Activated CD4-positive, alpha-beta T cell treated with anti-CD3 and anti-CD28 coated beads, Interleukin-2, amount 10 ng/mL, durations not matched to agents 24 days and 14 days (primary cell): Measurements from ENCODE around the gene RAVER2. TPM values are rescaled to one million over a fixed set of nuclear protein-coding genes. Genes with fewer than 3 reads are reported as not detected.
"Not testable (repeated sequence)": the region's sequence is repeated elsewhere in the genome, so short reads cannot be mapped to it uniquely, and the experiment has no call there.

Experiments used
- DNase-seq: peaks from one replicate; pipeline ENCODE4 v3.0.0; 2022
- H3K27ac Mint-ChIP-seq: one replicate; pipeline ENCODE4 v1.8.0; 2022; ENCODE audit warnings: mild to moderate bottlenecking, mixed read lengths
- H3K27me3 Mint-ChIP-seq: one replicate; pipeline ENCODE4 v1.8.0; 2022; ENCODE audit warnings: mixed read lengths
- H3K36me3 Mint-ChIP-seq: one replicate; pipeline ENCODE4 v1.8.0; 2022; ENCODE audit warnings: low read depth, mild to moderate bottlenecking, mixed read lengths
- H3K4me1 Mint-ChIP-seq: one replicate; pipeline ENCODE4 v1.8.0; 2021; ENCODE audit warnings: mixed read lengths
- H3K4me3 Mint-ChIP-seq: one replicate; pipeline ENCODE4 v1.8.0; 2022; ENCODE audit warnings: mild to moderate bottlenecking, moderate library complexity, mixed read lengths
- H3K9me3 Mint-ChIP-seq: one replicate; pipeline ENCODE4 v1.8.0; 2021; ENCODE audit warnings: mixed read lengths
- intact Hi-C: fragments of 100-400 bp; cut with micrococcal nuclease; formaldehyde crosslinking; loops from one replicate; pipeline ENCODE4 v1.15.1; 2023
- total RNA-seq: library from RNA; stranded (reverse); gene quantifications from 2 replicates; pipeline ENCODE4 v1.2.3, GENCODE V29; 2022

The RAVER2 gene
- total RNA-seq, 1 donor from 2014 or later = 0.44 TPM

DNA sequence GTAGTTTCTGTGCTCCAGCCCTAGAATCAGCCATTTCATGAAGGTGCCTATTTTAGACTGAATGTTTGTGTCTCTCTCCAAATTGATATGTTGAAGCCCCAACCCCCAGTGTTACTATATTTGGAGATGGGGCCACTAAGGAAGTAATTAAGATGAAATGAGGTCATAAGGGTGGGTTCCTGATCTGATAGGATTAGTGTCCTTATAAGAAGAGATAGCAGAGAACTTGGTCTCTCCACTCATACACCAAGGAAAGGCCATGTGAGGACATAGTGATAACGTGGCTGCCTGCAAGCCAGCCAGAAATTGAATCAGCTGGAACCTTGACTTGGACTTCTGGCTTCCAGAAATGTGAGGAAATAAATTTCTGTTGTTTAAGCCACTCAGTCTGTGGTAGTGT, 12.3 kb downstream of the RAVER2 start:
- peaks cover 15% of the 10 kb centered on the region for H3K27me3 Mint-ChIP-seq
- DNase-seq = no peak
- no peak overlapping the region for H3K27ac Mint-ChIP-seq
- no peaks in the 10 kb centered on the region for H3K9me3 Mint-ChIP-seq
- no peaks in the 10 kb centered on the region for H3K36me3 Mint-ChIP-seq
- H3K4me3 Mint-ChIP-seq = no peak overlapping the region
- intact Hi-C loops = no loop called here
- H3K4me1 Mint-ChIP-seq = no peaks in the 10 kb centered on the region

- intact Hi-C loops = no loop called here
- peaks cover 10% of the 10 kb centered on the region for H3K27me3 Mint-ChIP-seq
These were observed 13.4 kb downstream of the RAVER2 start for GRCh38 chr1:64758233-64758632.

DNA sequence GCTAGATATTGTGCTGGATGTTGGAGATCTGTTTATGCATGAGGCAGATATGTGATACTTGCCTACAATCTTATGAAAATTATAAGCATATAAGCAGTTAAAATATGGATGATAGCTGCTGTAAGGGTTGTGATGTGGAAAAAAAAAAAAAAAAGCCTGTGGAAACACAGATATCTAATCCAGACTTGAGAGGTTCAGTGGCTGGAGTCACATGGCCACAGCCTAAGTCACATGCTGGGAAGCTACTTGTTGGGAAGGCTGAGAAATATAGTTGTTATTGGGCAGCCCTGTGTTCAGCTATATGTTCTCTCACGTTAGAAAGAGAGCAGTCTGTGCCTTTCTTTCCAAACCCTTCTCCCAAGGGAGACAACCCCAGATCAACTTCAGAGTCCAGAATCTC, 15.1 kb downstream of the RAVER2 start:
- Mint-ChIP-seq H3K27ac (no peak overlapping the region), H3K4me1 (no peaks in the 10 kb centered on the region), H3K9me3 (no peaks in the 10 kb centered on the region), H3K27me3 (peaks cover 10% of the 10 kb centered on the region), H3K4me3 (no peak overlapping the region), H3K36me3 (no peaks in the 10 kb centered on the region)
- intact Hi-C loops = no loop called here
- no peak for DNase-seq

More at GRCh38 chr1:64758233-64758632, 13.4 kb downstream of the RAVER2 start:
- Mint-ChIP-seq H3K4me3 (no peak overlapping the region), H3K9me3 (no peaks in the 10 kb centered on the region), H3K4me1 (no peaks in the 10 kb centered on the region), H3K36me3 (no peaks in the 10 kb centered on the region), H3K27ac (no peak overlapping the region)
- no peak for DNase-seq

DNA sequence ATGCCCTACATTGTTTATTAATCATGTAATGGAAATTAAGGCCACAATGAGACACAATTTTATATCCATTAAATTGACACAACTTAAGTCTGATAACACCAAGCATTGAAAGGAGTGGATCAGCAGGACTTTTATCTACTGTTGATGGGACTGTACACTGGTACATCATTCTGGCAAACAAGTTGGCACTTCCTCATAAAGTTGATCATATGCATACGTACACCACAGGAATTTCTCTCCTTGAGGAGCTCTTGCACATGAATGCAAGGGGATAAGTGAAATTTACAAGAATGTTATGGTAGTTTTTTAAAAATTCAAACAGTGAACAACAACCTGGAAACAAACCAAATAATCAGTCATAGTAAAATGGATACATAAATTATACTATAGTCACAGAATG, 20.1 kb downstream of the RAVER2 start:
- Mint-ChIP-seq H3K36me3 (no peaks in the 10 kb centered on the region), H3K9me3 (no peaks in the 10 kb centered on the region), H3K4me1 (no peaks in the 10 kb centered on the region), H3K27me3 (peaks cover 2% of the 10 kb centered on the region), H3K27ac (no peak overlapping the region), H3K4me3 (no peak overlapping the region)
- no peak for DNase-seq
- intact Hi-C loops = no loop called here

GRCh38 chr1:64765826-64766225, 21.0 kb downstream of the RAVER2 start:
- Mint-ChIP-seq H3K9me3 (peaks cover 3% of the 10 kb centered on the region), H3K4me3 (no peak overlapping the region), H3K27ac (no peak overlapping the region), H3K27me3 (peaks cover 2% of the 10 kb centered on the region), H3K36me3 (no peaks in the 10 kb centered on the region), H3K4me1 (no peaks in the 10 kb centered on the region)
- DNase-seq = no peak
- intact Hi-C loops = no loop called here

DNA sequence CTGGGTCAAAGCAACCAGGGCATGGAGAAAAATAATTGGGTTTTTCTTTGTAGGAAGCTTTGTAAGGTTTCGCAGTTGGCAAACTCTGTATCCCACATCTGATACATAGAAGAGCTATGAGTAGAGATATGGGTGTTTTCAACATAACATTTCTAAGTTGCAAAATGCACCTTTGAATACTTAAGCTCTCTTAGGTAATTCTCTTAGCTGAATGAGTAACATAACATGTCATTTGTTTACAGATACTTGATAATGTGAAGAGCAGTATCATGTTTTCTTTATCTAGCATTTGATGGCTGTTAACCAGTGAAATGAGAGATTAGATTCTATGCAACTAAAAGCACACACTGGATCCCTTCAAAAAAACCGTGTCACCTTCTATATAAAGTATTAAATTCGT, 21.6 kb downstream of the RAVER2 start:
- Mint-ChIP-seq H3K4me1 (no peaks in the 10 kb centered on the region), H3K9me3 (peaks cover 6% of the 10 kb centered on the region), H3K27ac (no peak overlapping the region), H3K27me3 (peaks cover 2% of the 10 kb centered on the region), H3K36me3 (no peaks in the 10 kb centered on the region), H3K4me3 (no peak overlapping the region)
- no peak for DNase-seq
- intact Hi-C loops = no loop called here

DNA sequence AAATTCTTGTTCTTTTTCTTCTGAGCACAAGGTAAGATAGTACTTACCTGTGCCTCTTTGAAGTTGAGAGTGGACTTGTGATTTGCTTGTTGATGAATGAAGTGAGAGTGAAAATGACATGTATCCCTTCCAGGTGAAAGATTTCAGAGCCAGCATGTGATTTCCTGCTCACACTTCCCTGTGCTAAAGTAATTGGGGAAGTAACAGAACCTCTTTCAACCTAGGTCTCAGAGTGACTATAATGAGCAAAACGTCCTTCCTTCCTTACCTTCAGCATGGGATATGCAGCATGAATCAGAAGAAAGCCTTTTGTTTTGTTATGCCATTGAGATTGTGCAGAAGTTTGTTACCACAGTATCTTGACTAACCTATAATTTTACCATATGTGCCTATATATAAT, 24.6 kb downstream of the RAVER2 start:
- H3K27ac Mint-ChIP-seq = no peak overlapping the region
- H3K27me3 Mint-ChIP-seq = peaks cover 2% of the 10 kb centered on the region
- no peaks in the 10 kb centered on the region for H3K4me1 Mint-ChIP-seq
- no peaks in the 10 kb centered on the region for H3K36me3 Mint-ChIP-seq
- H3K9me3 Mint-ChIP-seq = peaks cover 12% of the 10 kb centered on the region
- intact Hi-C loops = no loop called here
- DNase-seq = no peak
- no peak overlapping the region for H3K4me3 Mint-ChIP-seq

DNA sequence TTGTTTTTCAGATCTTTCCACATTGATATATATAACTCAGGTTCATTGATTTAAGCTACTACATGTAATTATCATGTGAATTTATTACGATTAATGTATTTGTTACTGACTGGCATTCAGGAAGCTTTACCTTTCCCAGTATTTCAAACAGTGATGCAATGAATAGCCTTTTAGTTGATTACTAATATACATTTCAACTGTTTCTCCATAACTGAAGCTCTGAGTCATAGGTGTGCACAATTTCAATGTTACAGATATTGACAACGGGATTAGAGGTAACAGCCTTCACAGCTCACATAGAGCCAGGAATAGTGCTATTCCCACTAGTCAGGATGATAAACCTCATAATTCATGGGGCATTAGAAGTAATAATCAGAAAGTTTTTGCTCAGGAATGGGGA, 25.1 kb downstream of the RAVER2 start:
- no peak overlapping the region for H3K27ac Mint-ChIP-seq
- peaks cover 2% of the 10 kb centered on the region for H3K27me3 Mint-ChIP-seq
- intact Hi-C loops = no loop called here
- H3K36me3 Mint-ChIP-seq = no peaks in the 10 kb centered on the region
- H3K4me1 Mint-ChIP-seq = no peaks in the 10 kb centered on the region
- DNase-seq = no peak
- no peak overlapping the region for H3K4me3 Mint-ChIP-seq
- peaks cover 17% of the 10 kb centered on the region for H3K9me3 Mint-ChIP-seq

- DNase-seq, H3K27ac Mint-ChIP-seq, H3K4me3 Mint-ChIP-seq, H3K4me1 Mint-ChIP-seq, intact Hi-C loops, H3K27me3 Mint-ChIP-seq, H3K36me3 Mint-ChIP-seq: not testable (repeated sequence)
- peaks cover 21% of the 10 kb centered on the region for H3K9me3 Mint-ChIP-seq
These were observed 28.4 kb downstream of the RAVER2 start for GRCh38 chr1:64773306-64773705.

DNA sequence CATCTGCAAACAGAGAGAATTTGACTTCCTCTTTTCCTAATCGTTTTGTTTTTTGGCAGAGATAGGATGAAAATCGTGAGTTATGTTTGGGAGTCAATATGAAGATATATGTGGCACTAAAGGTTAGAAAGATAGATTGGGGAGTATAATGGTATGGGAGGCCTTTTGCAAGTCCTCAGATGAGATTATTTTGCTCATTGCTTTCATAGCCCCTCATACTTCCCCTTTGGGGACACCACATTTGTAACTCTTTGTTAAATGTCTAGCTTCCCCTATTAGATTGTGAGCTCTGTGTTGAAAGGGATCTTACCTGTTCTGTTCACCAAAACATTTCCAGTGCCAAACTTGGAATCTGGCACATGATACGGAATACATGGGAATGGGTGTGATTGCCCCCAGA, 30.2 kb downstream of the RAVER2 start:
- Mint-ChIP-seq H3K4me1 (no peaks in the 10 kb centered on the region), H3K36me3 (no peaks in the 10 kb centered on the region), H3K9me3 (peaks cover 21% of the 10 kb centered on the region), H3K27me3 (no peaks in the 10 kb centered on the region), H3K4me3 (no peak overlapping the region), H3K27ac (no peak overlapping the region)
- DNase-seq = no peak
- intact Hi-C loops = no loop called here

DNA sequence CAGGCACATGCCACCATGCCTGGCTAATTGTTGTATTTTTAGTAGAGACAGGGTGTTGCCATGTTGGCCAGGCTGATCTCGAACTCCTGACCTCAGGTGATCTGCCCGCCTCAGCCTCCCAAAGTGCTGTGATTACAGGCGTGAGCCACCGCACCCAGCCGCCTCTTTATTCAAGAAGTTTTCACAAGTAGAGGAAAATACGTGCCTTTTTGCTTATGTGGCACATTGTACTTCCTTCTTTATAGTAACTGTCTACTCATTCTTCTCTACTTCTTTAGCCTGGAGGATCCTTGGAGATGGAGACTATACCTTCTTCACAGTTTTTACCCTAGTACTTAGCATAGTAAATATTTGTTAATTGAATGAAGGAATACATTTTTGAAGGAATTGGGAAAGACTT, 37.2 kb downstream of the RAVER2 start:
- DNase-seq, H3K27ac Mint-ChIP-seq, intact Hi-C loops, H3K4me1 Mint-ChIP-seq, H3K27me3 Mint-ChIP-seq, H3K4me3 Mint-ChIP-seq, H3K36me3 Mint-ChIP-seq, H3K9me3 Mint-ChIP-seq: not testable (repeated sequence)

GRCh38 chr1:64782848-64783247, 38.0 kb downstream of the RAVER2 start:
- H3K27ac Mint-ChIP-seq, H3K9me3 Mint-ChIP-seq, H3K36me3 Mint-ChIP-seq, intact Hi-C loops, H3K4me3 Mint-ChIP-seq, H3K27me3 Mint-ChIP-seq, H3K4me1 Mint-ChIP-seq, DNase-seq: not testable (repeated sequence)

- no peak for DNase-seq
- Mint-ChIP-seq H3K4me3 (no peak overlapping the region), H3K36me3 (no peaks in the 10 kb centered on the region), H3K27me3 (no peaks in the 10 kb centered on the region), H3K4me1 (no peaks in the 10 kb centered on the region), H3K9me3 (peaks cover 14% of the 10 kb centered on the region), H3K27ac (no peak overlapping the region)
- intact Hi-C loops = no loop called here
These were observed 46.1 kb downstream of the RAVER2 start for GRCh38 chr1:64790832-64791487.

- intact Hi-C loops = no loop called here
- Mint-ChIP-seq H3K9me3 (no peaks in the 10 kb centered on the region), H3K36me3 (no peaks in the 10 kb centered on the region), H3K4me3 (no peak overlapping the region), H3K4me1 (no peaks in the 10 kb centered on the region), H3K27ac (no peak overlapping the region), H3K27me3 (peaks cover 8% of the 10 kb centered on the region)
- DNase-seq = no peak
These were observed 54.0 kb downstream of the RAVER2 start for GRCh38 chr1:64798872-64799271.

- Mint-ChIP-seq H3K27me3 (peaks cover 2% of the 10 kb centered on the region), H3K27ac (no peak overlapping the region), H3K4me3 (no peak overlapping the region), H3K4me1 (no peaks in the 10 kb centered on the region), H3K36me3 (no peaks in the 10 kb centered on the region), H3K9me3 (no peaks in the 10 kb centered on the region)
- no peak for DNase-seq
- intact Hi-C loops = no loop called here
These were observed 57.1 kb downstream of the RAVER2 start for GRCh38 chr1:64801851-64802523.
